ENCODE results near the gene OR51G2.
"Not testable (repeated sequence)": the region's sequence is repeated elsewhere in the genome, so short reads cannot be mapped to it uniquely, and the experiment has no call there.

OR51G2 gene

GRCh38 chr11:4919250-4919649 lies at the start of gene OR51G2:
OR51G2 (minus strand) TSS chr11:4919350; CDS start chr11:4915663, 3,687 bp downstream.
- no peak for DNase-seq

GRCh38 chr11:4962816-4963215 lies 43.7 kb upstream of the OR51G2 start:
- DNase-seq: no peak

- no peak for DNase-seq
Measured at GRCh38 chr11:4960877-4961276, 41.7 kb upstream of the OR51G2 start.

- no peak for DNase-seq
Measured at GRCh38 chr11:4957396-4957795, 38.2 kb upstream of the OR51G2 start.

GRCh38 chr11:4955613-4956012 lies 36.5 kb upstream of the OR51G2 start, which contains the start of gene OR51A2:
OR51A2 (minus strand) TSS chr11:4955713; CDS start chr11:4955713, 0 bp downstream.
- not testable (repeated sequence) for DNase-seq

GRCh38 chr11:4947505-4947904 lies 28.4 kb upstream of the OR51G2 start, which contains the start of gene OR51A4:
OR51A4 (minus strand) TSS chr11:4947605; CDS start chr11:4947100, 505 bp downstream.
- DNase-seq: no peak

GRCh38 chr11:4936745-4937144 lies 17.6 kb upstream of the OR51G2 start:
- DNase-seq: no peak

- no peak for DNase-seq
Measured at GRCh38 chr11:4932751-4933150, 13.6 kb upstream of the OR51G2 start.

GRCh38 chr11:4926608-4927007 lies 7.5 kb upstream of the OR51G2 start:
- DNase-seq: no peak

- no peak for DNase-seq
Measured at GRCh38 chr11:4924239-4924638, 5.1 kb upstream of the OR51G2 start, which contains the start of gene OR51G1. OR51G1 (minus strand) TSS chr11:4924339; CDS start chr11:4924339, 0 bp downstream.

GRCh38 chr11:4922304-4922703 lies 3.2 kb upstream of the OR51G2 start:
- no peak for DNase-seq

GRCh38 chr11:4921796-4922195 lies 2.6 kb upstream of the OR51G2 start:
- DNase-seq: no peak

- no peak for DNase-seq
Measured at GRCh38 chr11:4916581-4916980, 2.6 kb downstream of the OR51G2 start.

- DNase-seq: no peak
Measured at GRCh38 chr11:4903484-4903883, 15.7 kb downstream of the OR51G2 start, which contains the start of gene OR51A7. OR51A7 (plus strand) TSS chr11:4903783; CDS start chr11:4907370, 3,587 bp downstream.

GRCh38 chr11:4891996-4892640 lies 27.0 kb downstream of the OR51G2 start:
- no peak for DNase-seq

GRCh38 chr11:4890279-4890678 lies 28.9 kb downstream of the OR51G2 start:
- no peak for DNase-seq

- no peak for DNase-seq
Measured at GRCh38 chr11:4887591-4887990, 31.6 kb downstream of the OR51G2 start.

GRCh38 chr11:4886186-4886585 lies 33.0 kb downstream of the OR51G2 start:
- no peak for DNase-seq

- no peak for DNase-seq
Measured at GRCh38 chr11:4884361-4884760, 34.8 kb downstream of the OR51G2 start.

- DNase-seq: no peak
Measured at GRCh38 chr11:4882543-4882942, 36.6 kb downstream of the OR51G2 start.

GRCh38 chr11:4881860-4882500 lies 37.2 kb downstream of the OR51G2 start, which contains the start of gene OR51T1:
OR51T1 (plus strand) TSS chr11:4881900; CDS start chr11:4881900, 0 bp downstream.
- no peak for DNase-seq

- DNase-seq: no peak
Measured at GRCh38 chr11:4881188-4881587, 38.0 kb downstream of the OR51G2 start.

GRCh38 chr11:4865855-4866254 lies 53.3 kb downstream of the OR51G2 start:
- DNase-seq: no peak

- DNase-seq: no peak
Measured at GRCh38 chr11:4863876-4864275, 55.3 kb downstream of the OR51G2 start.

Data from NCI-H2107 (cell line).